ENCODE data around the gene EEF2KMT. TPM values are rescaled to one million over a fixed set of nuclear protein-coding genes. Genes with fewer than 3 reads are reported as not detected.
"Not testable (repeated sequence)": the region's sequence is repeated elsewhere in the genome, so short reads cannot be mapped to it uniquely, and the experiment has no call there.

EEF2KMT gene
- total RNA-seq, 1 donor, result 9.0 TPM

DNA sequence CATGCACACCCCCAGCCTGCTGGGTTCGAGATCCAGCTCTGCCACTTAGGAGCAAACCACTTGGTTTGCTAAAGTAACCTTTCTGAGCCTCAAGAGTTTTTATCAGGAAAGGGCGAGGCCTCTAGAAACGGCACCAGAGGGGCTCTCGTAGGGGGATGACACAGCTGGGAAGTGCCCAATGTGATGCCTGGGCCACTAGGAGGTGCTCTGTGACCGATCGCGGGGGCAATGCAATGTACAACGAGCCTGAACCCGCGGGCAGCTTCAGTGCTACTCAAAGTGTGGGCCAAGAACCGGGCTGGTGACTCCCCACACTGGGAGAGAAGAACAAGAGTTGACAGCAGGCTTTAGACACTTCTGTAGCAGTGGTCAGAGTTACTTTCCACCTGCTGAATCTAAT is 41.2 kb downstream of the EEF2KMT start:
- TF ChIP-seq CTCF (IDR thresholded peaks at IDR 0.05; ENCODE audit: extremely low read depth, low read depth, low read length), result peak; percentile 51
- Histone ChIP-seq H3K4me3 (ENCODE audit: insufficient read depth, low read length) (no peak overlapping the region), H4K20me1 (ENCODE audit: insufficient read depth, low read length) (no peaks in the 10 kb centered on the region), H3K27ac (ENCODE audit: low read depth, low read length) (no peak overlapping the region), H3K27me3 (ENCODE audit: insufficient read depth, low read length) (peaks cover 3% of the 10 kb centered on the region), H3K9me3 (ENCODE audit: low read depth, low read length) (no peaks in the 10 kb centered on the region), H3K4me2 (ENCODE audit: insufficient read depth, low read length) (no peak overlapping the region), H3K4me1 (ENCODE audit: insufficient read depth, low read length) (no peaks in the 10 kb centered on the region), H3K79me2 (ENCODE audit: insufficient read depth, low read length) (no peaks in the 10 kb centered on the region), H3K36me3 (ENCODE audit: insufficient read depth, low read length) (no peaks in the 10 kb centered on the region), H2AFZ (ENCODE audit: low read length) (peak overlapping the region; percentile 6)
- DNase-seq (ENCODE audit: insufficient read length, low spot score, missing footprints), result peak; percentile 88

GRCh38 chr16:5054876-5055865 is 42.4 kb downstream of the EEF2KMT start:
- peaks cover 5% of the 10 kb centered on the region for H3K27me3 ChIP-seq (ENCODE audit: insufficient read depth, low read length)
- H3K79me2 ChIP-seq (ENCODE audit: insufficient read depth, low read length), result no peaks in the 10 kb centered on the region
- no peak overlapping the region for H2AFZ ChIP-seq (ENCODE audit: low read length)
- H3K4me1 ChIP-seq (ENCODE audit: insufficient read depth, low read length), result no peaks in the 10 kb centered on the region
- H3K27ac ChIP-seq (ENCODE audit: low read depth, low read length), result no peak overlapping the region
- no peaks in the 10 kb centered on the region for H4K20me1 ChIP-seq (ENCODE audit: insufficient read depth, low read length)
- no peak for TF ChIP-seq CTCF (IDR thresholded peaks at IDR 0.05; ENCODE audit: extremely low read depth, low read depth, low read length)
- H3K9me3 ChIP-seq (ENCODE audit: low read depth, low read length), result no peaks in the 10 kb centered on the region
- H3K36me3 ChIP-seq (ENCODE audit: insufficient read depth, low read length), result no peaks in the 10 kb centered on the region
- H3K4me3 ChIP-seq (ENCODE audit: insufficient read depth, low read length), result no peak overlapping the region
- no peak for DNase-seq (ENCODE audit: insufficient read length, low spot score, missing footprints)
- H3K4me2 ChIP-seq (ENCODE audit: insufficient read depth, low read length), result no peak overlapping the region

- Histone ChIP-seq H3K79me2 (ENCODE audit: insufficient read depth, low read length) (no peaks in the 10 kb centered on the region), H4K20me1 (ENCODE audit: insufficient read depth, low read length) (no peaks in the 10 kb centered on the region), H3K36me3 (ENCODE audit: insufficient read depth, low read length) (no peaks in the 10 kb centered on the region), H3K9me3 (ENCODE audit: low read depth, low read length) (no peaks in the 10 kb centered on the region), H3K4me3 (ENCODE audit: insufficient read depth, low read length) (no peak overlapping the region), H3K27me3 (ENCODE audit: insufficient read depth, low read length) (peaks cover 5% of the 10 kb centered on the region), H3K4me2 (ENCODE audit: insufficient read depth, low read length) (no peak overlapping the region), H3K27ac (ENCODE audit: low read depth, low read length) (no peak overlapping the region), H2AFZ (ENCODE audit: low read length) (no peak overlapping the region), H3K4me1 (ENCODE audit: insufficient read depth, low read length) (peaks cover 6% of the 10 kb centered on the region)
- DNase-seq (ENCODE audit: insufficient read length, low spot score, missing footprints), result no peak
- TF ChIP-seq CTCF (IDR thresholded peaks at IDR 0.05; ENCODE audit: extremely low read depth, low read depth, low read length), result no peak
These were observed 50.7 kb downstream of the EEF2KMT start for GRCh38 chr16:5046914-5047313.

DNA sequence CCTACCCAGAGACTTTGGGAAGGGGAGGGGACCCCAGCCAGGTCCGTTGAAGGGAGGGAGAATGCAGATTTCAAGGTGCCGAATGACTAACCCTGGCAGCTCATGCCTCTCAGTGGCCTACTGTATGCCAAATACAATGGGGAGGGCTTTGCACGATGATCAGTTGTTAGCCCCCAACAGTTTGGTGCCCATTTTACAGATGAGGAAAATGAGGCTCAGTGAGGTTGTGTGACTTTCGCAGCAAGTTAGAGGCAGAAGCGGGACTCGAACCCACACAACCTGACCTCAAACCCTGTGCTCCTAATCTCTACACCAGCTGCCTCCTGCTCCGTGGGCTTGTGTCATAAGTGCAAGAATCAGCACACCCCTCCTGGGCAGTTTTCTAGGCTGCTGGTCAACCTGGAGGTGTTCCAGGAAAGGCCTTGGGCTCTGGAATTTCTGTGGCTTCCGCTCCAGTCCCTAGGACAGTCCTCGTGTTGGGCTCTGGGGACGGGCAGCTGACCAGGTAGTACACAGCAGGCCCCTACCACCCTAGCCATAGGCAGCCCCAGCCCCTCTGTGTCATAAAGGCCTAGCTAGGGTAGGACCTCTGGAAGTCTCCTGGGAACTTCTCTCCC is 52.0 kb downstream of the EEF2KMT start:
- DNase-seq (ENCODE audit: insufficient read length, low spot score, missing footprints), result no peak
- Histone ChIP-seq H3K4me3 (ENCODE audit: insufficient read depth, low read length) (no peak overlapping the region), H4K20me1 (ENCODE audit: insufficient read depth, low read length) (no peaks in the 10 kb centered on the region)

DNA sequence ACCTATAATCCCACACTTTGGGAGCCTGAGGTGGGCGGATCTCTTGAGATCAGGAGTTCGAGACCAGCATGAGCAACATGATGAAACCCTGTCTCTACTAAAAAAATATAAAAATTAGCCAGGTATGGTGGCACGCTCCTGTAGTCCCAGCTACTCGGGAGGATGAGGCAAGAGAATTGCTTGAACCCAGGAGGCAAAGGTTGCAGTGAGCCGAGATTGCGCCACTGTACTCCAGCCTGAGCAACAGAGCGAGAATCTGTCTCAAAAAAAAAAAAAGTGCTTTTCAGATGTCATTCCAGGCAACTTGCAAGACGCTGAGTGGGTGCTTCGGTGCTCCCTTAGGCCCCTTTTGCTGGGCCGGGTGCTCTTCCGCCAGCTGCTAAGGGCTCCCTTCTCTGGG is 53.0 kb downstream of the EEF2KMT start:
- not testable (repeated sequence) for H4K20me1 ChIP-seq (ENCODE audit: insufficient read depth, low read length); H3K4me3 ChIP-seq (ENCODE audit: insufficient read depth, low read length); H2AFZ ChIP-seq (ENCODE audit: low read length); DNase-seq (ENCODE audit: insufficient read length, low spot score, missing footprints); H3K4me2 ChIP-seq (ENCODE audit: insufficient read depth, low read length); H3K9me3 ChIP-seq (ENCODE audit: low read depth, low read length); H3K27me3 ChIP-seq (ENCODE audit: insufficient read depth, low read length); H3K36me3 ChIP-seq (ENCODE audit: insufficient read depth, low read length); H3K79me2 ChIP-seq (ENCODE audit: insufficient read depth, low read length); H3K27ac ChIP-seq (ENCODE audit: low read depth, low read length)
- H3K4me1 ChIP-seq (ENCODE audit: insufficient read depth, low read length), result peaks cover 14% of the 10 kb centered on the region

More for the DNA sequence above, 52.0 kb downstream of the EEF2KMT start:
- Histone ChIP-seq H3K79me2 (ENCODE audit: insufficient read depth, low read length) (no peaks in the 10 kb centered on the region), H3K4me1 (ENCODE audit: insufficient read depth, low read length) (peaks cover 14% of the 10 kb centered on the region), H3K27ac (ENCODE audit: low read depth, low read length) (no peak overlapping the region), H3K36me3 (ENCODE audit: insufficient read depth, low read length) (no peaks in the 10 kb centered on the region), H3K9me3 (ENCODE audit: low read depth, low read length) (no peaks in the 10 kb centered on the region), H3K27me3 (ENCODE audit: insufficient read depth, low read length) (peaks cover 3% of the 10 kb centered on the region), H3K4me2 (ENCODE audit: insufficient read depth, low read length) (no peak overlapping the region), H2AFZ (ENCODE audit: low read length) (no peak overlapping the region)
- no peak for TF ChIP-seq CTCF (IDR thresholded peaks at IDR 0.05; ENCODE audit: extremely low read depth, low read depth, low read length)
